MV-4-11 (cell line): Measurements from ENCODE around the gene IHH.

ENCODE experiments used
- DNase-seq: peaks from one replicate; lab custom pipeline; 2025; lab: John Stamatoyannopoulos, UW

Gene IHH

GRCh38 chr2:219060821-219061791 lies at the start of gene IHH:
Gene IHH (minus strand): TSS chr2:219060921. CDS start chr2:219060467, 454 bp downstream.
- no peak for DNase-seq

DNA sequence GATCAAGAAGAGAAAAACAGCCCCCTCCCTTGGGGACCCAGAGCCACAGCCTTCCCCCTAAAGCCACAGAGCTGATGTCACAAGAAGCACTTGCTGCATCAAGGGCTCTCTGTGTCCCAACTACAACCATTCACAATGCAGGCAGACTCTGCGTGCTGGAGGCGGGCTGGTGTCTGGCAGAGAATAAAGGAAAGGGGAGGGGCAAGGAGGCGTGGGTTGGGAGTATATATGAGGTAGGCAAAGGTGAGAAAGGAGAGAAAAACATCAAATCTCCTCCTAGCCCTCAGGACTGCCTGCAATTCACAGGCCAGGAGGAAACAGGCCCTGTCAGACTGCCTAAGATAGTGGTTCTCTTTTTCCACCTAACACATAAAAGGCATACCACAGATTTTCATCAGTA lies 48.8 kb upstream of the IHH start:
- DNase-seq, result peak; percentile 79

DNA sequence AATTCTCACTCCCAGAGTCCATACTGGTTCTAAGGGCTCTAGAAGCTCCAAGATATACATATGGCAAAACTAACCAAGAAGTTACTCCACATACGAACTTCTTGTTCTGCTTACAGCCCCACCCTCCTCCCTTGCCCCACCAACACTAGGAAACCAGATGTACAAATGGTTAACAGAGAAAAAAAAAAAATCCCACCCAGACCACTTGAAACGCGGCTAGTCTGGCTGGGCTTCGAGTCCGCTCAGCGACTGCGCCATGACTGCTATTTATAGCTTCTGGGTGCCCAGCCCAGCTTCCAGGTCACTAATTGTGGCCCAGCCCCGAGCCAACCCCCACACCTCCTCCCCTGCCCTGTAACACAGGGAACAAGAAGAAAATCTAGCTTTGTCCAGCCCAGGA lies 47.0 kb upstream of the IHH start:
- peak; percentile 54 for DNase-seq

- DNase-seq, result no peak
Observed at GRCh38 chr2:219106251-219106650, 45.5 kb upstream of the IHH start.

DNA sequence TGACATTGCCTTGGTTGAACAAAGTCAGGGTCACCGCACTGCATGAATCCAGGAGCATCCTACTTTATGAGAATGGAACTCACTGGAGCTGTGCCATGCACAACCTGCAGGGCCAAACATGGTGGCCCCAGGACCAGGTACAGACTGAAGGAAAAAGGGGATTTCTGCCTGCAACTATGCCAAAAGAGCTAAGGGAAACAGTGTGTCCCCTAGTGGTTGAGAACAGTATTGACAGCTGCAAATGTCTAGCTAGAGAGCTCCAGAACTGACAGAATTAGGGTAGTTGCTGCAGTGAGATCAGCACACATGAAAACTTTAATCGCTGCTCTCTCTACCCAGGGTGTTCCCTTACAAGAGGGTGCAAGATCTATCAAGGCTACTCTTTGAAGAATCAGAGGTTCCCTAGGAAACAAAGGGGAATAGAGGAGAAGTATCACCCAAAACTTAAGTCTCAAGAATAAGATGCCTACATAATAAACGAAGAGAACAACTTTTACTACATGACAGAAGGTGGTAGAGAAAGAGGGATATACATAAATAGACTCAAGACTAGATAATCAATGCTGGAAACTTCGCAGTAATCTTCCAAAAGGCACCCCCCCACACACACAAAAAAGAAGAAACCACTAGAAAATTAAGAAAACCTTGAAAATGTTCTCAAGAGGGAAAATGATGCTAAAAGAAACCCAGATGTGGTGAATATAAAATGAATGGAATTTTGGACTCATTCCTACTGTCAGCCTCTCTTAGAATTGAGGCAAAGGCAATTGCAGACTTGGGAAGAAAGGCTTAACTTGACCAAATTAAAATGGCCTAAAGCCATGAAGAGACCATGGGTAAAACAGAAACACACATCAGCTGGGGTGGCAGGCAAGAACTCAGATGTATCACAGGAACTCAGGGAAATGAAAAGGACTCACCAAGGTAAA lies 43.6 kb upstream of the IHH start:
- DNase-seq, result peak; percentile 33

DNA sequence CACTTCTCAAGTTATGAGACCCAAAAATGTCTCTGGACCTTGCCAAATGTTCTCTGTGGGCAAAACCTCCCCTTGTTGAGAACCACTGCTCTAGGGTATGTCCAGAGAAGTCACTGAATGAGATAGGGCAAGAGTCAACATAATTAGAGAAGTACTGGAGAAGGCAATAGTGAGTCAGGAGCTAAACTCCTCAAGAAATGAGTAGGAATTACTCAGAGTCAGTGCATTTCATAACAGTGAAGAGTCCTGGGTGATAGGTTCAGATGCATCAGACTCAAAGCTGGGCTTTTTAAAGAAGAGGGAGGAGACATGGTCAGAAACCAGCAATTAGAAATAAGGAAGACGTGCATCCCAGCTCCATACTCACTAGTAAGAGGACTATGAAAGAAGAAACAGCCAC lies 38.6 kb upstream of the IHH start:
- peak; percentile 81 for DNase-seq

GRCh38 chr2:219095406-219095935 lies 34.8 kb upstream of the IHH start:
- DNase-seq, result no peak

GRCh38 chr2:219094171-219094570 lies 33.5 kb upstream of the IHH start:
- DNase-seq, result no peak

GRCh38 chr2:219090436-219091299 lies 29.9 kb upstream of the IHH start:
- no peak for DNase-seq

DNA sequence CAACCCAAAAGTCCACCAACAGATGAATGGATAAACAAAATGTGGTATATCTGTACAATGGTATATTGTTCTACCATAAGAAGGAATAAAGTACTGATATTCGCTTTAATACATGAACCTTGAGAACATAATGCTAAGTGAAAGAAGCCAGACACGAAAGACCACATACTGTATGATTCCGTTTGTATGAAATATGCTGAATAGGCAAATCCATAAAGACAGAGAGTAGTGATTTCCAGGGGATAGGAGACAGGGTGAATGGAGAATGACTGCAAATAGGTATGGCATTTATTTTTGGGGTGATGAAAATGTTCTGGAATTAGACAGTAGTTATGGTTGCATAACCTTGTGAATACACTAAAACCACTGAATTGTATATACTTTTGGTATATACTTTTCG lies 28.6 kb upstream of the IHH start:
- DNase-seq, result no peak

GRCh38 chr2:219087848-219088247 lies 27.1 kb upstream of the IHH start:
- no peak for DNase-seq

- no peak for DNase-seq
Observed at GRCh38 chr2:219087361-219087760, 26.6 kb upstream of the IHH start.

DNA sequence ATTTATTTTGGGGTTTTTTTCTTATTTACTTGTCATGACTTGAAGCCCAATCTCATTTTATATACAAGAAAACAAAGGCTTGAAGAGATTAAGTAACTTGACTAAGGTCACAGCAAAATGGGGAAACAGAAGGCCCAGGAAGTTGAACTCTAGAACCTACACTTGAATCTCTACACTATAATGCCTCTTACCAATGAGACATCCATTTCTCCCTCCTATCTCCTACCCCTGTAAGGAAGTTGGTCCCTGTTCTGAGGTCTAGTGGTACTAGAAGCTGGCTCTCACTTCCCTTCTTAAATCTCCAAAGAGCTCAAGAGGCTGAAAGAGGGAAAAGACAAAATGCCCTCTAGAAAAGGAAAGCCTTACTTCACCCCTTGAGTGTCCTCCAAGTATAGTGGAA lies 25.5 kb upstream of the IHH start:
- DNase-seq, result peak; percentile 91

GRCh38 chr2:219084791-219085190 lies 24.1 kb upstream of the IHH start:
- DNase-seq, result no peak

- DNase-seq, result no peak
Observed at GRCh38 chr2:219082332-219082958, 21.7 kb upstream of the IHH start.

DNA sequence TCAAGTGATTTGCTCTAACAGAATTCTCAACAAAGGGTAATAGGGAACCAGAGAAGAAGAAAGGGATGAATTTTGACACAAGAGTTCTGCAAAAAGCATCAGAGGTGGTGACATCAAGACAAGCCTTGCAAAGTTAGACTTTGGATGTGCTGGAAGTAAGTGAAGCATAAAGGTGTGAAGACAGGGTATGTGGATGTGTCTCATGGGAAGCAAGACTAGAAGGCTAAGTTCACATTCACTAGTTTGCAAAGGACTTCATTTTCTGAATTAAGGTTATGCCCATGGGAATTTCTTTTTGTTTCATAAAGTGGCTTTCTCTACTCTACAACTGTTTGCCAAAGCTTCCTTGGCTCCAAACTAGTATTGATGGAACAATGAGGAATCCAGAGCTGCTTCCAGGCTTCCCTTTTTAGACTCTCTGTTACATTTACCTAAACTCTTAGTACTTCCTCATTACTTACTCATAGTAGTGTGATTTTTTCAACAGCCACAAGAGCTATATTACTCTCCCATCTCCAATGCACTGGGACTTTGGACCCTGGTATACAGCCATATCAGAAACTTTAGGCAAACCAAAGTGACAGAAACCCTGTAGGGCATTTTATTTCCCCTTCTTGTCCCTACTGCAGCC lies 21.1 kb upstream of the IHH start:
- peak; percentile 6 for DNase-seq

- no peak for DNase-seq
Observed at GRCh38 chr2:219081096-219081495, 20.4 kb upstream of the IHH start.

DNA sequence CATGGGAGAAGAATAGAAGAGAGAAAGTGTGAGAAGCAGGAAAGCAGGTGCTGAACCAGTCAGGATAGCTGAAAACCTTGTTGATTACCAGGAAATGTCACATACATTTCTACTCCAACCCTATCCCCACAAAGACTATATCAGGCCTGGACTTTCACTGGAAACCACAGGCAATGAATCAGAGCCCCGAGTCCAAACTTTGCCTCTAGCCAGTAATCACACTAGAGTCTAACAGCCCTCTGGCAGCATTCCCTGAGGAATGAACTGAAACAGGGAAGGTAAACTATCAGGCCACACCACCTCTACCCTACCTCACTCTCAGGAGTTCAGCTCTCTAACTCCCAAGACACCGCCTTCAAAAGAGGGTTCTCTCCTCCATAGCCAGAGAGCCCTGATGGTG lies 18.7 kb upstream of the IHH start:
- no peak for DNase-seq

DNA sequence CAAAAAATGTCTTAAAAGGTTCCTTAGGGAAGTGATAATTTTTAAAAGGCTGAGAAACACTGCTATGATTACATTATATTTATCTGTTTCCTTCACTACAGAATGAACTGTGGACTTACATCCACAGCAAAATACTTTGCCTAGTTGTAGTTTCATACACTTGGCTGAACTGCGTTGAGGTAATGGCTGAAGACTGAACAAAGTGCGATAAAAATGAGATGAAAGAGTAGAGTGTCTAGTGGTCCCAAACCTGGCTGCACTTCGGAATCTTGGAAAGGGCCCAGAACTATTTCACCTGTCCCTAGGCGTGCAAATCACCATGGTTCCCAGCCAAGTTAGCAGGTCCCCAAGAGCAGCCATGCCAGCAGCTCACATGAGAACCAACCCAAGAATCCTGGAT lies 18.2 kb upstream of the IHH start:
- DNase-seq, result no peak

DNA sequence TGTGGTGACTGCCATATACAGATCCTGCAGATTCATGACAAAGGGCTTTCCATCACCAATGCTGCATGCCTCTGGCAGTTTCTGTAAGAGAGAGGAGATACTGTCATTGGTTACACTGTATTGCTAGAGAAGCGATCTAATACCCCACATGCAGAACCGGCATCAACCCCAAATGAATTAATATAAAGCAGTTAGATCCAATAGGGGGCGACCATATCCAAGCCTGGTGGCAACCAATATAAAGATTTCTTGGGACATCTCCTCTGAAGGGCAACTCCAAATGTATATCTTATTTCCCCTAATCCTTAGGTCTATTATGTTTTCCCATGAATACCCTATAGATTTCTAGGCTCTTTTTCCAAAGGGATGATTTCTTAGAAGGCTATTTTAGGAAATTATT lies 17.4 kb upstream of the IHH start:
- no peak for DNase-seq

DNA sequence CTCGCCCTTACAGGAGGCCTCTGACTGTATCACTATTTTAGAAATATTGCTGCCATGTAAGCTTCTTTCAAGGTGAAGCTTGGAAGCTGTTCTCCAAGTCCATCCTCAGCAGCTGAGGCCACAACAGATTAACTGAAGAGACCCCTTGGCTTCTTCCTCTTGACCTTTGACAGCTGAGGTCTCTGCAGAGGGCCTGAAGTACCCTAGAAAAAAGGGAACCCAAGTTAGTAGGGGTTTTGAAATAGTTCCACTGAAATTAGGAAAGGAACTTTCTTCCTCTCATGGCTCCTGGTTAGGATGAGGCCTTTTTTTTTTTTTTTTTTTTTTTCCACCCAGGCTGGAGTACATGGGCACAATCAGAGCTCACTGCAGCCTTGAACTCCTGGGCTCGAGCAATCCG lies 15.5 kb upstream of the IHH start:
- peak; percentile 67 for DNase-seq
